Panc1 (cell line): Measurements from ENCODE around the gene CYB5R4.

Experiments used
- POLR2AphosphoS5 ChIP-seq: IDR thresholded peaks from 2 replicates; pipeline ENCODE4 v1.6.1; 2012; ENCODE audit warnings: mild to moderate bottlenecking, low read depth, low read length, moderate library complexity
- REST ChIP-seq, 2 experiments: IDR thresholded peaks; 2 replicates each; pipeline ENCODE4 v1.6.1; 2011 to 2012; ENCODE audit warnings: low read depth in 2 of 2, control low read depth in 1 of 2, low read length in 1 of 2, mild to moderate bottlenecking in 1 of 2, moderate library complexity in 1 of 2; ENCODE audit not compliant: insufficient read depth in 1 of 2
- SIN3A ChIP-seq: IDR thresholded peaks from 2 replicates; pipeline ENCODE4 v1.6.1; 2012; ENCODE audit warnings: low read depth, mild to moderate bottlenecking, low read length, moderate library complexity, borderline replicate concordance; ENCODE audit not compliant: insufficient read depth
- TCF7L2 ChIP-seq: IDR thresholded peaks from 2 replicates; pipeline ENCODE4 v1.6.1; 2011; ENCODE audit warnings: mild to moderate bottlenecking, low read depth, low read length, inconsistent platforms
- TF ChIP-seq, protein P1 (sequence below): fragments of 450-650 bp; IDR thresholded peaks from 2 replicates; pipeline ENCODE4 v1.5.1; 2017; ENCODE audit warnings: mild to moderate bottlenecking

GRCh38 chr6:83976871-83977270, 117.4 kb downstream of the CYB5R4 start:
- TF ChIP-seq, protein P1, sequence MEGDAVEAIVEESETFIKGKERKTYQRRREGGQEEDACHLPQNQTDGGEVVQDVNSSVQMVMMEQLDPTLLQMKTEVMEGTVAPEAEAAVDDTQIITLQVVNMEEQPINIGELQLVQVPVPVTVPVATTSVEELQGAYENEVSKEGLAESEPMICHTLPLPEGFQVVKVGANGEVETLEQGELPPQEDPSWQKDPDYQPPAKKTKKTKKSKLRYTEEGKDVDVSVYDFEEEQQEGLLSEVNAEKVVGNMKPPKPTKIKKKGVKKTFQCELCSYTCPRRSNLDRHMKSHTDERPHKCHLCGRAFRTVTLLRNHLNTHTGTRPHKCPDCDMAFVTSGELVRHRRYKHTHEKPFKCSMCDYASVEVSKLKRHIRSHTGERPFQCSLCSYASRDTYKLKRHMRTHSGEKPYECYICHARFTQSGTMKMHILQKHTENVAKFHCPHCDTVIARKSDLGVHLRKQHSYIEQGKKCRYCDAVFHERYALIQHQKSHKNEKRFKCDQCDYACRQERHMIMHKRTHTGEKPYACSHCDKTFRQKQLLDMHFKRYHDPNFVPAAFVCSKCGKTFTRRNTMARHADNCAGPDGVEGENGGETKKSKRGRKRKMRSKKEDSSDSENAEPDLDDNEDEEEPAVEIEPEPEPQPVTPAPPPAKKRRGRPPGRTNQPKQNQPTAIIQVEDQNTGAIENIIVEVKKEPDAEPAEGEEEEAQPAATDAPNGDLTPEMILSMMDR: no peak
- no peak for TF ChIP-seq TCF7L2
- TF ChIP-seq REST (IDR thresholded peaks at IDR 0.05; ENCODE audit: insufficient read depth in 1 of 2, low read depth in 2 of 2, low read length in 1 of 2): no peak
- TF ChIP-seq POLR2AphosphoS5: no peak
- no peak for TF ChIP-seq SIN3A
